Measurements from ENCODE around the gene TENM3.

TENM3 gene

DNA sequence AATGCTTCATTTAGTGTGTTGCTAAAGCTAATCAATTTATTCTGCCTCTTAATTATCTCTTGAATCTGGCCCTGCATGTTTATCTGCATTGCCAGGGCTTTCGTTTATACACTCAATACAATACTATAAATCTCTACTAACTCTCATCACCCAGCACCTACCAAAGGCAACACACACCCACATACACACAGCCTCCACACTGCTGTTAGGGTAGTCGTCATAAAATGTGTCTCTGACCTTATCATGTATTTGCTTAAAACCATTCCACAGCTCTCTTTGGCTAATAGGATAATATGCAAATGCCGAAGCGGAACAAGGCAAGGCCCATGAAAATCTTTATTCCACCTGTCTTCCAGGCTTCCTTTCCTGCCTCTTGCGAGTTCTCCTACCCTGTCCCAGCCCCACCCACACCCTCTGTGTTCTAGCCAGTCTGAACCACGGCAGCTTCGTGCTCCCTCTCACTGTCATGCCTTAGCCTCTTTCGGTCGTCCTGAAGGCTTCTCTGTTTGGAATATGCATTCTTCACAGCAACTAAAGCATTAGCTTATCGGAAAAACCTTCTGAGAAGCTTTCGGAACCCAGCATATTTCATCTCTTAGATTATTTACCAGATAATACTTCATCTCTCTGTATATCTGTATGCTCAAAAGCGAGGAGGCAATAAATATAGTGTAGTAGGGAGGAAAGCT, 333.5 kb downstream of the TENM3 start:
- peak; percentile 29 for DNase-seq
- no peaks in the 10 kb centered on the region for H3K27me3 ChIP-seq
- TF ChIP-seq, protein P1, sequence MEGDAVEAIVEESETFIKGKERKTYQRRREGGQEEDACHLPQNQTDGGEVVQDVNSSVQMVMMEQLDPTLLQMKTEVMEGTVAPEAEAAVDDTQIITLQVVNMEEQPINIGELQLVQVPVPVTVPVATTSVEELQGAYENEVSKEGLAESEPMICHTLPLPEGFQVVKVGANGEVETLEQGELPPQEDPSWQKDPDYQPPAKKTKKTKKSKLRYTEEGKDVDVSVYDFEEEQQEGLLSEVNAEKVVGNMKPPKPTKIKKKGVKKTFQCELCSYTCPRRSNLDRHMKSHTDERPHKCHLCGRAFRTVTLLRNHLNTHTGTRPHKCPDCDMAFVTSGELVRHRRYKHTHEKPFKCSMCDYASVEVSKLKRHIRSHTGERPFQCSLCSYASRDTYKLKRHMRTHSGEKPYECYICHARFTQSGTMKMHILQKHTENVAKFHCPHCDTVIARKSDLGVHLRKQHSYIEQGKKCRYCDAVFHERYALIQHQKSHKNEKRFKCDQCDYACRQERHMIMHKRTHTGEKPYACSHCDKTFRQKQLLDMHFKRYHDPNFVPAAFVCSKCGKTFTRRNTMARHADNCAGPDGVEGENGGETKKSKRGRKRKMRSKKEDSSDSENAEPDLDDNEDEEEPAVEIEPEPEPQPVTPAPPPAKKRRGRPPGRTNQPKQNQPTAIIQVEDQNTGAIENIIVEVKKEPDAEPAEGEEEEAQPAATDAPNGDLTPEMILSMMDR (IDR thresholded peaks at IDR 0.05; ENCODE audit: low read depth, low read length), result no peak
- no peaks in the 10 kb centered on the region for H3K9me3 ChIP-seq
- no peaks in the 10 kb centered on the region; the same call in 1 of the 2 replicates for H3K36me3 ChIP-seq
- H3K4me3 ChIP-seq (ENCODE audit: low read depth, low read length), result peak overlapping the region; percentile 28
- H3K4me1 ChIP-seq, result peaks cover 19% of the 10 kb centered on the region

DNA sequence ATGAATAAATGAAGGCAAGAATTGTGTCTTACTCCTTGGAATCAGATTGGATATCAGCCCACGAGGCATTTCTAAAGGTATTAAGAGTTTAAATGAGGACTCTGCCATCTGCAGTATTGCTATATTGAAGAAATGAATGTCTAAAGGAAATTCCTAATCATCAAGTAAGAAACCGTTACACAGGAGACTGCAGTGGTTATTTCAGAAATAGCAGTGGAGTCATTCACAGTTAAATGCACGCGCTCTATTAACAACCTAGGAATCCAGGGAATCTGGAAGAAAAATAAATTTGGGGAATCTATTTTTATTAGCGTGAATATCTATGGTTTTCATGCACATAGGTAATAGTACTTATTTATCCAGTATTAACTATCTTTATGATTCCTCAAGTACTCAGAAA, 334.2 kb downstream of the TENM3 start:
- Histone ChIP-seq H3K27me3 (no peaks in the 10 kb centered on the region), H3K4me3 (ENCODE audit: low read depth, low read length) (no peak overlapping the region), H3K4me1 (peaks cover 24% of the 10 kb centered on the region), H3K36me3 (no peaks in the 10 kb centered on the region; the same call in 1 of the 2 replicates), H3K9me3 (no peaks in the 10 kb centered on the region)
- TF ChIP-seq, protein P1 (IDR thresholded peaks at IDR 0.05; ENCODE audit: low read depth, low read length), result no peak
- DNase-seq, result no peak

DNA sequence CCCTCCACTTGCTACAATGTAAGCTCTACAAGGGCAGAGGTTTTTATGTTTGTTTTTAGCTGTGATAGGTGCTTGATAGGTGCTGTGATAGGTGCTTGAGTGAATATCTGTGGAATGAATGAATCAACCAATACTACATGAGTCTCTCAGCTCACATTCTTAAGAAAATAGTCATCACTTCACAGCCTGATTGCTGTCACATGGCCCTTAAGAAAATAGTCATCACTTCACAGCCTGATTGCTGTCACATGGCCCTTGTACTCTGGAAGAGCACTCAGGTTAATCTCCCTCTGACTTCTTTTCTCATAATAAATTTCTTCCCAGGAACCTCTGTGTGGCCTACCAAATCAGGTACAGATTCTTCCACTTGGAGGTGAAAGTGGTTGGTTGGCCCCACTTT, 335.2 kb downstream of the TENM3 start:
- H3K9me3 ChIP-seq, result no peaks in the 10 kb centered on the region
- H3K27me3 ChIP-seq, result no peaks in the 10 kb centered on the region
- H3K4me3 ChIP-seq (ENCODE audit: low read depth, low read length), result no peak overlapping the region
- H3K36me3 ChIP-seq, result no peaks in the 10 kb centered on the region; the same call in 1 of the 2 replicates
- no peak for DNase-seq
- TF ChIP-seq, protein P1 (IDR thresholded peaks at IDR 0.05; ENCODE audit: low read depth, low read length), result no peak
- peaks cover 30% of the 10 kb centered on the region for H3K4me1 ChIP-seq

DNA sequence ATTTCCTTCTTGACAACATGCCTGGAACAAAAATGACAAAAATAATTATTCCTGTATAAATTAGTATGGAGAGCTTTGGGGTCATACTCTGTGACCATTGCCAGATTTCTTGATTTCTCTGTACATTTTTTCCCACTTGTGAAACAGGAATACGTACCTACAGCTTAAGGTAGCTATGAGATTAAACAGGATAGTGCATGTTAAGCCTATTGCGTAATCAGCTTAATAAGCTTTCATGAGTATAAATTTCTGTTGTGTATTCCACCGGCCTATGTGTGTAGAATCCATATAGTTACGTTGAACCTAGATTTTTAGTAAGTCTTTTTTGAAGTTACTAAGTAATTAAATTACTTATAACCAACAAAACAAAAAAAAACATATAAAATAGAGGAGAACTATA, 339.0 kb downstream of the TENM3 start:
- no peaks in the 10 kb centered on the region; the same call in 1 of the 2 replicates for H3K36me3 ChIP-seq
- no peak overlapping the region for H3K4me3 ChIP-seq (ENCODE audit: low read depth, low read length)
- H3K4me1 ChIP-seq, result peaks cover 21% of the 10 kb centered on the region
- H3K9me3 ChIP-seq, result no peaks in the 10 kb centered on the region
- H3K27me3 ChIP-seq, result no peaks in the 10 kb centered on the region
- DNase-seq, result no peak
- TF ChIP-seq, protein P1 (IDR thresholded peaks at IDR 0.05; ENCODE audit: low read depth, low read length), result no peak

DNA sequence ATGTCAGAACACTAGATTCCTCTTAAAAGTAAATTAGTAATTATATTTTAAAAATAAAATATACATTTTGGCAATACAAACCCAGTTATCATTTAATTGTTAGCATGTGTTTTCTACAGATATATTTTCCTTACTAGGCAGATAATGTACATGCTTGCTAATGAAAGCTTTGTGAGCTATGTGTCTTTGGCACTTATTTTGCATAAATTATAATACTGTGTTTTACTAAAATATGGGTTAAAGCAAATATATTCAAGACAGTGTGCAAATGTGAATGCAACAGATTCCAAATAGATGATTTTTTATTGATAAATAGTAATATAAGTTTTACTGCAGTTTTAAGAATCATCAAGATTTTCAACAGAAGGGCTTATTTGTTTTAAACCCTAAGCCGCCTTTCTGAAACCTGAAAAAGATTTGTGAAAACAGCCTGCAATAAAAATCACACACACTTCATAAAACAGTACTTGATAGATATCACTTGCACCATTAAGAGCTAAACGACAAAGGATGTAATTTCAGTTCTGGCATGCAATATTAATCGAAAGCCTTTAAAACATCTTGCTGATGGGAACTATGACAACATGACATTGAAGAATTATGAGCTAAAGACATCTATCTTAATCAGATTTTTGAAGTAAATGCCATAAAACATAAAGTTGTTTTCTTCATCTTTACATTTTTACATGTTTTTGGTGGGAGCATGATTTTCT, 340.7 kb downstream of the TENM3 start:
- DNase-seq, result no peak
- no peak overlapping the region for H3K4me3 ChIP-seq (ENCODE audit: low read depth, low read length)

More for the DNA sequence above, 340.7 kb downstream of the TENM3 start:
- H3K9me3 ChIP-seq, result no peaks in the 10 kb centered on the region; the same call in 1 of the 2 replicates
- TF ChIP-seq, protein P1 (IDR thresholded peaks at IDR 0.05; ENCODE audit: low read depth, low read length), result no peak
- peaks cover 21% of the 10 kb centered on the region for H3K4me1 ChIP-seq
- no peaks in the 10 kb centered on the region for H3K27me3 ChIP-seq
- no peaks in the 10 kb centered on the region; the same call in 1 of the 2 replicates for H3K36me3 ChIP-seq

All from BE2C (cell line).